Osteoblast (primary cell): ENCODE data around the gene OR2A5. TPM values are rescaled to one million over a fixed set of nuclear protein-coding genes. Genes with fewer than 3 reads are reported as not detected.

Source experiments
- DNase-seq: peaks from one replicate; pipeline ENCODE4 v3.0.0; 2011; ENCODE audit warnings: low spot score, mixed read lengths; ENCODE audit not compliant: insufficient read length; ENCODE audit errors: missing footprints
- H2AFZ ChIP-seq: 2 replicates; pipeline ENCODE4 v1.6.0; 2011; ENCODE audit warnings: mild to moderate bottlenecking, low read length
- H3K27ac ChIP-seq: 2 replicates; pipeline ENCODE4 v1.5.1; 2011; ENCODE audit warnings: mild to moderate bottlenecking, low read depth, low read length, moderate library complexity
- H3K27me3 ChIP-seq: 2 replicates; pipeline ENCODE4 v1.6.0; 2012; ENCODE audit warnings: mild to moderate bottlenecking, control low read depth, inconsistent platforms, low read length, moderate library complexity; ENCODE audit not compliant: insufficient read depth
- H3K36me3 ChIP-seq: 2 replicates; pipeline ENCODE4 v1.5.1; 2011; ENCODE audit warnings: mild to moderate bottlenecking, low read length, control low read depth, moderate library complexity; ENCODE audit not compliant: insufficient read depth
- H3K4me1 ChIP-seq: 2 replicates; pipeline ENCODE4 v1.5.1; 2011; ENCODE audit warnings: mild to moderate bottlenecking, low read length, control low read depth, moderate library complexity; ENCODE audit not compliant: insufficient read depth
- H3K4me2 ChIP-seq: 2 replicates; pipeline ENCODE4 v1.6.0; 2011; ENCODE audit warnings: mild to moderate bottlenecking, low read length; ENCODE audit not compliant: insufficient read depth
- H3K4me3 ChIP-seq: fragments of 200-600 bp; sonication (generic); 3 replicates; pipeline ENCODE4 v1.5.1; 2012; ENCODE audit warnings: mild to moderate bottlenecking, low read length, inconsistent platforms; ENCODE audit not compliant: insufficient read depth
- H3K79me2 ChIP-seq: 2 replicates; pipeline ENCODE4 v1.6.0; 2012; ENCODE audit warnings: mild to moderate bottlenecking, low read length, control low read depth, inconsistent platforms; ENCODE audit not compliant: insufficient read depth
- H3K9me3 ChIP-seq: 2 replicates; pipeline ENCODE4 v1.5.1; 2011; ENCODE audit warnings: low read depth, low read length, control low read depth
- H4K20me1 ChIP-seq: 2 replicates; pipeline ENCODE4 v1.6.0; 2012; ENCODE audit warnings: mild to moderate bottlenecking, low read length, control low read depth; ENCODE audit not compliant: insufficient read depth
- total RNA-seq: library from RNA; depleted of rRNA; stranded (reverse); fragments of >200 nt; gene quantifications from 2 replicates; pipeline ENCODE4 v1.2.3, GENCODE V29; 2012
- TF ChIP-seq, protein P1 (sequence below): IDR thresholded peaks from 2 replicates; pipeline ENCODE4 v1.5.1; 2011; ENCODE audit warnings: mild to moderate bottlenecking, low read depth, low read length, moderate library complexity; ENCODE audit errors: extremely low read depth

OR2A5 gene
- total RNA-seq, 1 donor: not detected

DNA sequence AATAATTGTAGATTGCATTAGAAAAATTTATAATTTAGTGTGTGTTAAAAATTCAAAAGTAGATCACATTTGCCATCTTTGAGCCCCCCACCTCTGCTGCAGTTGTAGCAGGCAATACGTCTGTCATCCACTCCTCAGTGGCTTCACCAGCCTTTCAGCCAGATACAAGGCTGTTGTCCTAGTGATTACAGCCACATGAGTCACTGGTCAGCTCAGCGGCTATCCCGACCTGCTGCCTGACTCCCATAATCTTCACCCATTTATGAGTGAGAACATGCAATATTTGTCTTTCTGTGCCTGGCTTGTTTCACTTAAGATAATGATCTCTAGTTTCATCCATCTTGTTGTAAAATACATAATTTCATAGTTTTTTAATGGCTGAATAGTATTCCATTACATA is 9.2 kb downstream of the OR2A5 start:
- peak; percentile 48 for DNase-seq
- no peak overlapping the region for H3K27ac ChIP-seq
- no peaks in the 10 kb centered on the region for H3K27me3 ChIP-seq
- no peaks in the 10 kb centered on the region for H3K9me3 ChIP-seq
- H3K4me3 ChIP-seq: no peak overlapping the region
- H4K20me1 ChIP-seq: no peaks in the 10 kb centered on the region
- no peak overlapping the region for H3K4me2 ChIP-seq
- H2AFZ ChIP-seq: no peak overlapping the region
- H3K36me3 ChIP-seq: no peaks in the 10 kb centered on the region
- no peaks in the 10 kb centered on the region for H3K4me1 ChIP-seq
- TF ChIP-seq, protein P1, sequence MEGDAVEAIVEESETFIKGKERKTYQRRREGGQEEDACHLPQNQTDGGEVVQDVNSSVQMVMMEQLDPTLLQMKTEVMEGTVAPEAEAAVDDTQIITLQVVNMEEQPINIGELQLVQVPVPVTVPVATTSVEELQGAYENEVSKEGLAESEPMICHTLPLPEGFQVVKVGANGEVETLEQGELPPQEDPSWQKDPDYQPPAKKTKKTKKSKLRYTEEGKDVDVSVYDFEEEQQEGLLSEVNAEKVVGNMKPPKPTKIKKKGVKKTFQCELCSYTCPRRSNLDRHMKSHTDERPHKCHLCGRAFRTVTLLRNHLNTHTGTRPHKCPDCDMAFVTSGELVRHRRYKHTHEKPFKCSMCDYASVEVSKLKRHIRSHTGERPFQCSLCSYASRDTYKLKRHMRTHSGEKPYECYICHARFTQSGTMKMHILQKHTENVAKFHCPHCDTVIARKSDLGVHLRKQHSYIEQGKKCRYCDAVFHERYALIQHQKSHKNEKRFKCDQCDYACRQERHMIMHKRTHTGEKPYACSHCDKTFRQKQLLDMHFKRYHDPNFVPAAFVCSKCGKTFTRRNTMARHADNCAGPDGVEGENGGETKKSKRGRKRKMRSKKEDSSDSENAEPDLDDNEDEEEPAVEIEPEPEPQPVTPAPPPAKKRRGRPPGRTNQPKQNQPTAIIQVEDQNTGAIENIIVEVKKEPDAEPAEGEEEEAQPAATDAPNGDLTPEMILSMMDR: no peak
- H3K79me2 ChIP-seq: no peaks in the 10 kb centered on the region

- Histone ChIP-seq H3K4me2 (no peak overlapping the region), H3K36me3 (no peaks in the 10 kb centered on the region), H3K79me2 (no peaks in the 10 kb centered on the region), H3K27me3 (no peaks in the 10 kb centered on the region), H4K20me1 (no peaks in the 10 kb centered on the region), H2AFZ (no peak overlapping the region), H3K27ac (no peak overlapping the region), H3K4me1 (no peaks in the 10 kb centered on the region), H3K4me3 (no peak overlapping the region), H3K9me3 (no peaks in the 10 kb centered on the region)
- DNase-seq: no peak
- TF ChIP-seq, protein P1: no peak
Measured at GRCh38 chr7:144063710-144064109, 15.0 kb downstream of the OR2A5 start.

DNA sequence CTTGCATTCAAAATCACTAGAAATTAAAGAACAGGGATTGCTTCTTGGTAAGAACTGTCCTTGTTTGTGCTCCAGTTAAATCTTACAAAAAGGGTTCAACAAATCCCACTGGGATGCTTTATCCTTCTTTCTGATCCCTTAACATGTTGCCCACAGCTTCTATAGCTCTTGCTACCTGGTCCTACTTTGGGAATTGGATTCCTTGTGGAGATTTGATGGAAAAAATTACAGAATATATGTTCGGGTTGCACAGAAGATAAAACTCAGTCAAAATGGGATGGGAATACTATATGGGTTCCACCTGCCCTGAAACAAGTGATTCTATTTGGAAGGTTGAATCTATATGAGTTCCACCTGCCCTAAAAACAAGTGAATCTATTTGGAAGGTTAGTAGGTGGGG is 20.8 kb downstream of the OR2A5 start, which contains the start of gene OR2A25:
Gene OR2A25 (plus strand): TSS at position 301 of the 400 bp plus-strand sequence. CDS start 4,409 bp downstream, outside the sequence.
- no peaks in the 10 kb centered on the region for H3K36me3 ChIP-seq
- no peak within 1 kb of the TSS for H3K4me2 ChIP-seq
- no peaks in the 10 kb centered on the region for H3K79me2 ChIP-seq
- no peak for DNase-seq
- no peak within 1 kb of the TSS for H2AFZ ChIP-seq
- TF ChIP-seq, protein P1: no peak
- H3K9me3 ChIP-seq: no peaks in the 10 kb centered on the region
- H3K27me3 ChIP-seq: no peaks in the 10 kb centered on the region
- no peaks in the 10 kb centered on the region for H4K20me1 ChIP-seq
- no peaks in the 10 kb centered on the region for H3K4me1 ChIP-seq
- no peak within 1 kb of the TSS for H3K27ac ChIP-seq
- no peak within 1 kb of the TSS for H3K4me3 ChIP-seq

DNA sequence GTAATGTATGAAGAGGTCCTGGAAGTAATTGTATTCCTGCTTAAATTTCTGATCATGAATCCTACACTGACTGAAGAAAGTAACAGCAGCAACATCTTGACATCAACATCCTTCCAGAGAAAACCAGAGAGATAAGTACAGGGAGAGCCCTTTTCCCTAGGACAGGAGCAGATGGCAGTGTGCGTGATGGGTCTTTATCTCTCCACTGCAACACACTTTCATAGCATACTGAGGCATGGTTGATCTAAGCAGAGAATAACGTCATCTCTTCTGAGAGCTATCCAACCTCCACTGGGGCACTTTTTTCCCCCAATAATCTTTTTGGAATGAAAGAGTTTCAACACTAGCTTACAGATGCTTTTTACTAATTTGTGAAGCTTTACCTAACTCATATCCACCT is 21.2 kb downstream of the OR2A5 start:
- Histone ChIP-seq H3K4me3 (no peak overlapping the region), H3K4me2 (no peak overlapping the region), H3K27me3 (no peaks in the 10 kb centered on the region), H4K20me1 (no peaks in the 10 kb centered on the region), H3K36me3 (no peaks in the 10 kb centered on the region), H3K27ac (no peak overlapping the region), H2AFZ (no peak overlapping the region), H3K79me2 (no peaks in the 10 kb centered on the region), H3K4me1 (no peaks in the 10 kb centered on the region), H3K9me3 (no peaks in the 10 kb centered on the region)
- no peak for DNase-seq
- TF ChIP-seq, protein P1: no peak
